SU-DHL-6 (cell line): ENCODE results near the gene EPHB1.

Experiments used
- H2AFZ ChIP-seq: fragments of 200-600 bp; sonication (generic); 2 replicates; pipeline ENCODE4 v1.6.1; 2014; ENCODE audit warnings: low read depth, mild to moderate bottlenecking, moderate library complexity, mixed read lengths, antibody characterized with exemption, low read length; ENCODE audit not compliant: severe bottlenecking
- H3F3A ChIP-seq: fragments of 200-600 bp; shearing (Covaris generic); 2 replicates; pipeline ENCODE4 v1.6.0; 2016; ENCODE audit warnings: antibody characterized with exemption, mild to moderate bottlenecking; ENCODE audit not compliant: insufficient read depth
- H3K27ac ChIP-seq: fragments of 200-600 bp; sonication (generic); 2 replicates; pipeline ENCODE4 v1.5.1; 2016; ENCODE audit warnings: low read depth, mild to moderate bottlenecking, low read length, moderate library complexity, mixed read lengths
- H3K27me3 ChIP-seq: fragments of 200-600 bp; sonication (generic), shearing (Covaris generic); 2 replicates; pipeline ENCODE4 v1.6.0; 2014; ENCODE audit warnings: mild to moderate bottlenecking, low read length
- H3K36me3 ChIP-seq: fragments of 200-600 bp; sonication (generic); 2 replicates; pipeline ENCODE4 v1.6.1; 2014; ENCODE audit warnings: mild to moderate bottlenecking, low read length, mixed read lengths
- H3K4me2 ChIP-seq: fragments of 300-600, 200-600 bp; shearing (Covaris generic), sonication (generic); 2 replicates; pipeline ENCODE4 v1.6.0; 2014; ENCODE audit warnings: low read length, low read depth, mild to moderate bottlenecking; ENCODE audit not compliant: poor library complexity, severe bottlenecking
- H3K4me3 ChIP-seq: fragments of 200-600 bp; sonication (generic); 2 replicates; pipeline ENCODE4 v1.5.1; 2014; ENCODE audit warnings: antibody characterized with exemption, low read length, mild to moderate bottlenecking, mixed read lengths; ENCODE audit not compliant: insufficient read depth, poor library complexity, severe bottlenecking
- H3K79me2 ChIP-seq: fragments of 200-600 bp; sonication (generic); 2 replicates; pipeline ENCODE4 v1.6.1; 2014; ENCODE audit warnings: mild to moderate bottlenecking, low read length, moderate library complexity; ENCODE audit not compliant: insufficient read depth
- H3K9ac ChIP-seq: fragments of 200-600 bp; sonication (generic); 2 replicates; pipeline ENCODE4 v1.7.0; 2014; ENCODE audit warnings: mild to moderate bottlenecking, low read length
- H3K9me2 ChIP-seq: fragments of 200-600 bp; sonication (generic); replicated peaks from 2 replicates; pipeline ENCODE4 v1.6.1; 2014; ENCODE audit warnings: low read length; ENCODE audit not compliant: insufficient read depth
- H3K9me3 ChIP-seq: fragments of 200-600 bp; sonication (generic); 2 replicates; pipeline ENCODE4 v1.6.1; 2014; ENCODE audit warnings: low read length, mixed read lengths; ENCODE audit not compliant: insufficient read depth
- H4K20me1 ChIP-seq: fragments of 200-600 bp; sonication (generic); 2 replicates; pipeline ENCODE4 v1.6.1; 2014; ENCODE audit warnings: low read depth, mild to moderate bottlenecking, antibody characterized with exemption, low read length, moderate library complexity, mixed read lengths
- CTCF ChIP-seq: fragments of 200-600 bp; sonication (generic); IDR thresholded peaks from one replicate; pipeline ENCODE4 v1.5.1; 2017; ENCODE audit warnings: antibody characterized with exemption, mild to moderate bottlenecking, low read length, moderate library complexity; ENCODE audit not compliant: insufficient read depth, poor library complexity, severe bottlenecking
- EZH2phosphoT487 ChIP-seq: fragments of 200-600 bp; sonication (generic), shearing (Covaris generic); conservative IDR thresholded peaks from 2 replicates; pipeline ENCODE4 v1.6.1; 2018; ENCODE audit warnings: mild to moderate bottlenecking, antibody characterized with exemption, low read length, moderate library complexity, mixed read lengths

The EPHB1 gene

GRCh38 chr3:134877788-134878187 lies 82.7 kb downstream of the EPHB1 start:
- Histone ChIP-seq H4K20me1 (no peaks in the 10 kb centered on the region), H3K9me3 (no peaks in the 10 kb centered on the region), H3K4me3 (no peak overlapping the region), H3K79me2 (no peaks in the 10 kb centered on the region), H3K36me3 (no peaks in the 10 kb centered on the region), H2AFZ (no peak overlapping the region), H3F3A (no peaks in the 10 kb centered on the region), H3K4me2 (no peak overlapping the region), H3K9ac (no peak overlapping the region), H3K9me2 (no peaks in the 10 kb centered on the region), H3K27ac (no peak overlapping the region), H3K27me3 (no peaks in the 10 kb centered on the region)
- TF ChIP-seq CTCF, result no peak
- no peak for TF ChIP-seq EZH2phosphoT487

- Histone ChIP-seq H3K9me3 (no peaks in the 10 kb centered on the region), H3K27ac (no peak overlapping the region), H3F3A (no peaks in the 10 kb centered on the region), H3K9ac (no peak overlapping the region), H3K9me2 (no peaks in the 10 kb centered on the region), H3K79me2 (no peaks in the 10 kb centered on the region), H3K27me3 (no peaks in the 10 kb centered on the region), H2AFZ (no peak overlapping the region), H4K20me1 (no peaks in the 10 kb centered on the region), H3K4me2 (no peak overlapping the region), H3K36me3 (no peaks in the 10 kb centered on the region), H3K4me3 (no peak overlapping the region)
- TF ChIP-seq EZH2phosphoT487 (no peak), CTCF (no peak)
Observed at GRCh38 chr3:134879990-134880389, 84.9 kb downstream of the EPHB1 start.

GRCh38 chr3:134880431-134880830 lies 85.4 kb downstream of the EPHB1 start:
- no peaks in the 10 kb centered on the region for H3K9me3 ChIP-seq
- H2AFZ ChIP-seq, result no peak overlapping the region
- H3K27me3 ChIP-seq, result no peaks in the 10 kb centered on the region
- no peaks in the 10 kb centered on the region for H3K79me2 ChIP-seq
- no peaks in the 10 kb centered on the region for H3K9me2 ChIP-seq
- no peak overlapping the region for H3K4me2 ChIP-seq
- H3K4me3 ChIP-seq, result no peak overlapping the region
- no peaks in the 10 kb centered on the region for H4K20me1 ChIP-seq
- no peak for TF ChIP-seq CTCF
- no peak for TF ChIP-seq EZH2phosphoT487
- no peaks in the 10 kb centered on the region for H3F3A ChIP-seq
- no peak overlapping the region for H3K27ac ChIP-seq
- H3K36me3 ChIP-seq, result no peaks in the 10 kb centered on the region
- no peak overlapping the region for H3K9ac ChIP-seq
